HS-5 (cell line): ENCODE results near the gene SMPDL3A.

Source experiments
- DNase-seq: peaks from one replicate; pipeline ENCODE4 v3.0.0-alpha.2; 2012; ENCODE audit warnings: low read depth

Gene SMPDL3A

GRCh38 chr6:122804962-122805485 is 16.0 kb downstream of the SMPDL3A start:
- DNase-seq = no peak

GRCh38 chr6:122806291-122806690 is 17.2 kb downstream of the SMPDL3A start:
- no peak for DNase-seq

- DNase-seq = no peak
Measured at GRCh38 chr6:122808121-122808885, 19.2 kb downstream of the SMPDL3A start.

GRCh38 chr6:122809001-122809400 is 19.9 kb downstream of the SMPDL3A start:
- no peak for DNase-seq

GRCh38 chr6:122809691-122810090 is 20.6 kb downstream of the SMPDL3A start:
- no peak for DNase-seq

GRCh38 chr6:122810189-122810588 is 21.1 kb downstream of the SMPDL3A start:
- DNase-seq = no peak

DNA sequence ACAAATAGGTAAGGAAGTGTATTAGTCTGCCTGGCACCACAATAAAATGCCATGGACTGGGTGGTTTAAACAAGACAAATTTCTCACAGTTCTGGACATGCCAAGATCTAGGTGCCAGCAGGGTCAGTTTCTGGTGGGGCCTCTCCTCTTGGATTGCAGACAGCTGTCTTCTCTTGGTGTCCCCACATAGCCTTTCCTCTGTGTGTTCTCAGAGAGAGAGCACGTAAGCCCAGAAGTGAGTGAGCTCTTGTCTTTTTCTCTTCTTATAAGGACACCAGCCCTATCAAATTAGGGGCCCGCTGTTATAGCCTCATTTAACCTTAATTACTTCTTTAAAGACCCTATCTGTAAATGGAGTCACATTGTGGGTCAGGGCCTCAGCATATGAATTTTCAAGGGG is 28.3 kb downstream of the SMPDL3A start:
- no peak for DNase-seq

DNA sequence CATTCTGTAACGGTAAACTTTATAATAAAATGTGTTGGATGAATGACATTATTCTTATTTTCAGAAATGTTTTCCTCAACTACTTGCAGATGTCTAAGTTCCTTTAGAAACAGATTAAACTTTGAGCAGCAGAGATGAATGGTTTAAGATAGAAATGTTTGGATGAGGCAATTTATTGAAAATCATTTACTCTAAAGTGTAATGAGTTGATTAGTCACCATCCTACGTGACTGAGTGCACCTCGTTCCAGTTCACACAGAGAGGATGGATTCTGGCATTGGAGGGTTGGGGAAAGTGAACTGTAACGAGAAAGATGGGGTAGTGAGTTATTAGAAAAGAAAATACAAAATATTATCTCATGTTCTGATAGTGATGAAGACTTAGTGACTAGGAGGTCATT is 28.7 kb downstream of the SMPDL3A start:
- no peak for DNase-seq

GRCh38 chr6:122818866-122819265 is 29.8 kb downstream of the SMPDL3A start:
- DNase-seq = no peak

- DNase-seq = no peak
Measured at GRCh38 chr6:122821095-122821494, 32.0 kb downstream of the SMPDL3A start.

GRCh38 chr6:122825163-122825562 is 36.1 kb downstream of the SMPDL3A start:
- DNase-seq = no peak

GRCh38 chr6:122829456-122829855 is 40.4 kb downstream of the SMPDL3A start:
- DNase-seq = no peak

GRCh38 chr6:122831511-122831910 is 42.5 kb downstream of the SMPDL3A start:
- no peak for DNase-seq

DNA sequence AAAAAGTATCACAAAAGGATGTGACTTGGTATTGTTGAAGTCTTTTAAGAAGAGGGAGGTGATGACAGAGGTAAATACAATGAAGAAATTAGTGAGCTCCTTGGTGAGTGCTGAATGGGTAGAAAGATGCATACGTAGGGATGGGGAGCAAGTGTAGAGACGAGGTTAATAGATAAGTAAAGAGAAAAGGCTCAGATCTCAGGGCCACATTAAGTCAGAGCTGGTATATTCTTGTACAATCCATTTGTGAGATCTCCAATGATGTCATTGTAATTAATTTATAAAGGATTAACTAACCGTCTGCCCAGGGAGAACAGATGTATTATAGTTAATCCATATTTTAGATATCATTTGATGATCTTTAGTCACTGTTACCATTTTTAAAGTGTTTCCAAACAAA is 43.4 kb downstream of the SMPDL3A start:
- no peak for DNase-seq

GRCh38 chr6:122833021-122833491 is 44.0 kb downstream of the SMPDL3A start:
- DNase-seq = no peak

DNA sequence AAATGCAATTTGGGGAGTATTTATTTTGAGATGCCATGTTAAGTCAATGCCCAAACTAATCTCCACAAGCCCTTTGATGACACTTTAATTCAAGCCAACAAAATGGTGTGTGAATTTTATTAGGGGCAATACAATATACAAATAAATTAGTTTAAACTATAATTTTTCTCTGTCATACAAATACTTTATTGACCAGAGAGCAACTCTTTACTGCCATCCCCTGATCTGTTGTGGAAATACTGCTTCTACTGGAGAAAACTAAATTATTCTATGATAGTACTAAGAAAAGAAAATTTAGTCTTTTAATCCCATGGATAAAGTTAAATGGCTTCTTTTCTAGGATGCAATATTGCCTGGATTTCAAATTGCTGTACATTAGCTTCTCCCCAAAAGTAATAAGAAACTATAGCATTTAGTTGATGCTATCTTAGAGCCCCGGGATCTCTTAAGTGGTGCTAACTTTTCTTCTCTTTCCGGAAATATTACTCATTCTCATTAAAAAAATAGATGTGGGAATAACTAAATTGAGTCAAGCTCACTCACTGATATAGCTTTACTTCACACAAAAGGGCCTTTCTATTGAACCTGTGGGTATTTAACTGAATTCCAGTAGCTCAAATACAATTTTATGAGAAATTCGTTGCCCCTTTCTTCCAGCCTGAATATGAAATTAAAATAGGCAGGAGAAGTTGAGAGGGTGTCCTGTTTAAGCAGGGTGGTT is 49.2 kb downstream of the SMPDL3A start:
- DNase-seq = no peak

- DNase-seq = peak; percentile 41
Measured at GRCh38 chr6:122839472-122839871, 50.4 kb downstream of the SMPDL3A start.

DNA sequence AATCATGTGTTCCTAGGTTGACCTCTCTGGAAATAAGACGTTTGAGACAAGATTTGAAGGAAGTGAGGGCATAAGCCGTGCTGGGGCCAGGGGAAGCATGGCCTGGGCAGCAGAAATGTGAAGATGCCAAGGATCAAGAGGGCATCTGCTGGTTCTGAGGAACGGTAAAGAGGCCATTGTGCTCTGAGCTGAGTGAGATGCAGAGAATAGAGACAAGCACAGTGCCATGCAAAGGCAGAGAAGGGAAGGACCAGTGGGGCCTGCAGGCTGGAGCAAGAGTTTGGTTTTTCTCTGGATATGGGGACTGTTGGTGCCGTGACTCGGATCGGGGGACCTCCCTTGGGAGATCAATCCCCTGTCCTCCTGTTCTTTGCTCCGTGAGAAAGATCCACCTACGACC is 50.8 kb downstream of the SMPDL3A start:
- DNase-seq = no peak

- no peak for DNase-seq
Measured at GRCh38 chr6:122845464-122845863, 56.4 kb downstream of the SMPDL3A start.

DNA sequence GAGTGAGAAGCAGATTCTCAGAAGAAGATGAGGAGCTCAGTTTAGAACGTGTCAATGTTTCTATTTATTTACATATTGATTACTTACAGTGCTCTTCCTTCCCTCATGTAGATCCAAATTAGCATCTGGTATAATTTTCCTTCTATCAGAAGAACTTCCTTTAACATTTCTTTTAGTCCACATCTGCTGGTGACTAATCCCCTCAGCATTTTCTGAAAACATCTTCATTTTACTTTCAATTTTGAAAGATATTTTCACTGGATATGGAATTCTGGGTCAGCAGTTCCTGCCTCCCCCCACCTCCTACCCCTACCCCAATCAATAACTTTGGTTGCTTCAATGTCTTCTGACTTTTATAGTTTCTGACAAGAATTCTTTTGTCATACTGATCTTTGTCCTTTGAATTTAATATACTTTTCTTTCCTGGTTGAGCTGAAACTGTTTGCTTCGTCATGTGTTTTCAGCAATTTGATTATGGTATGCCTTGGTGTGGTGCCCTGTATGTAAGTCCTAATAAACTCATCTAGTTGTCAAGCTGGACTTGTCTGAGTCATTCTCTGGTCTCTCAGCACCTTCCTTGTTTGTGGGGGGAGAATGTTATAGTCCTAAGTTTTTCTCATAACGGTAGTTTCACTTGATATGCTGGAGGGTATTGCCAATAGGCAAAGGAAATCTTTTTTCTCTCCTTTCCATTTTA is 57.0 kb downstream of the SMPDL3A start:
- peak; percentile 61 for DNase-seq

DNA sequence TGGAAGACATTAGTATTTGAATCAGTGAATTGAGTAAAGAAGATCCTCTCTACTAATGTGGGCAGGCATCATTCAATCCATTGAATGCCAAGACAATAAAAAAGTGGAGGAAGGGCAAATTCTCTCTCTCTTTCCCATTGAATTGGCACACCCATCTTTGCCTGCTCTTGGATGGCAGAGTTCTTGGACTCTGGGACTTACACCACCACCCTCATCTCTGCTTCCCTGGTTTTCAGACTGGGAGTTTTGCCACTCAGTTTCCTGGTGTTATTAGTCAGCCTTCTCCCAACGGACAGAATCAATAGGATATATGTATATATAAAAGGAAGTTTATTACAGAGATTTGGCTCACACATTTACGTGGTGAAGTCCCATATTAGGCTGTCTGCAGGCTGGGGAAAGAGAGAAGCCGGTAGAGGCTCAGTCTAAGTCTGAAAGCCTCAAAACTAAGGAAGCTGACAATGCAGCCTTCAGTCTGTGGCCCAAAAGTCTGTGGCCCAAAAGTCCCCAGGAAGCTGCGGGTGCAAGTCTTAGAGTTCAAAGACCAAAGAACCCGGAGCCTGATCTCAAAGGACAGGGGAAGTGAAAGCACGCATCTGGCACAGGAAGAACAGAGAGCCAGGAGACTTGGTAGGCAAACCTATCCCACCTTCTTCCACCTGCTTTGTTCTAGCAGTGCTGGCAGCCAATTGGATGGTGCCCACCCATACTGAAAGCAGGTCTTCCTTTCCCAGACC is 64.4 kb downstream of the SMPDL3A start:
- DNase-seq = no peak
